A673 (cell line): Measurements from ENCODE around the gene POU2F2. TPM values are rescaled to one million over a fixed set of nuclear protein-coding genes. Genes with fewer than 3 reads are reported as not detected.

Experiments
- BruUV-seq: library from RNA; stranded (reverse); fragments of 400-500 nt; replicated peaks from 2 replicates; lab custom pipeline; 2021; lab: Mats Ljungman, UMichigan
- CTCF ChIA-PET: fragments of 300-600 bp; sonication (Branson Sonifier 250); formaldehyde crosslinking; loops from one replicate; lab custom pipeline; 2022; ENCODE audit warnings: antibody characterized with exemption; lab: Charles Lee
- POLR2A ChIA-PET: fragments of 300-600 bp; sonication (Branson Sonifier 250); formaldehyde crosslinking; loops from one replicate; lab custom pipeline; 2022; ENCODE audit warnings: antibody characterized with exemption; ENCODE audit not compliant: low non-redundant PET; lab: Charles Lee
- DNase-seq: peaks from one replicate; pipeline ENCODE4 v3.0.0-alpha.2; 2015; ENCODE audit warnings: low spot score
- H3K27ac ChIP-seq: fragments of 200-600 bp; sonication (generic); 2 replicates; pipeline ENCODE4 v1.5.1; 2016; ENCODE audit warnings: mixed run types, low read depth, mild to moderate bottlenecking, mixed read lengths, antibody characterized with exemption, low read length; ENCODE audit not compliant: poor library complexity, severe bottlenecking
- H3K27me3 ChIP-seq: fragments of 200-600 bp; sonication (generic); replicated peaks from 2 replicates; pipeline ENCODE4 v1.6.1; 2017; ENCODE audit warnings: mixed run types, low read depth, mild to moderate bottlenecking, mixed read lengths, antibody characterized with exemption, low read length; ENCODE audit not compliant: insufficient read depth, poor library complexity
- H3K36me3 ChIP-seq: fragments of 200-600 bp; sonication (generic); 2 replicates; pipeline ENCODE4 v1.6.1; 2016; ENCODE audit warnings: mixed run types, mild to moderate bottlenecking, mixed read lengths, antibody characterized with exemption, low read length; ENCODE audit not compliant: insufficient read depth, poor library complexity, severe bottlenecking
- H3K4me1 ChIP-seq: fragments of 200-600 bp; sonication (generic); 2 replicates; pipeline ENCODE4 v1.6.1; 2017; ENCODE audit warnings: mixed run types, mild to moderate bottlenecking, mixed read lengths, antibody characterized with exemption, low read length; ENCODE audit not compliant: insufficient read depth, poor library complexity, severe bottlenecking
- H3K4me3 ChIP-seq: fragments of 200-600 bp; sonication (generic); 2 replicates; pipeline ENCODE4 v1.5.1; 2016; ENCODE audit warnings: low read depth, mixed run types, mild to moderate bottlenecking, mixed read lengths, low read length; ENCODE audit not compliant: poor library complexity, severe bottlenecking
- H3K9me3 ChIP-seq: fragments of 200-600 bp; sonication (generic); 2 replicates; pipeline ENCODE4 v1.6.1; 2016; ENCODE audit warnings: mixed run types, low read depth, mild to moderate bottlenecking, mixed read lengths, antibody characterized with exemption, low read length; ENCODE audit not compliant: poor library complexity, severe bottlenecking
- EZH2 ChIP-seq: fragments of 200-600 bp; sonication (generic); IDR thresholded peaks from 2 replicates; pipeline ENCODE4 v1.6.1; 2017; ENCODE audit warnings: borderline replicate concordance, low read depth, mild to moderate bottlenecking, mixed read lengths, antibody characterized with exemption, low read length; ENCODE audit not compliant: poor library complexity, severe bottlenecking
- intact Hi-C: fragments of 100-400 bp; cut with micrococcal nuclease; formaldehyde crosslinking; loops from one replicate; pipeline ENCODE4 v1.10.0; 2022; ENCODE audit not compliant: unreplicated experiment
- total RNA-seq: library from RNA; stranded (reverse); gene quantifications from 2 replicates; pipeline ENCODE4 v1.2.3, GENCODE V29; 2021
- TF ChIP-seq, protein P1 (sequence below): fragments of 300-800, 200-600 bp; sonication (generic); conservative IDR thresholded peaks from 2 replicates; pipeline ENCODE4 v1.5.1; 2017; ENCODE audit warnings: low read depth, mild to moderate bottlenecking, antibody characterized with exemption, low read length, moderate library complexity, mixed read lengths

The POU2F2 gene
- total RNA-seq, 1 experiment from 2014 or later = 2.5 TPM

DNA sequence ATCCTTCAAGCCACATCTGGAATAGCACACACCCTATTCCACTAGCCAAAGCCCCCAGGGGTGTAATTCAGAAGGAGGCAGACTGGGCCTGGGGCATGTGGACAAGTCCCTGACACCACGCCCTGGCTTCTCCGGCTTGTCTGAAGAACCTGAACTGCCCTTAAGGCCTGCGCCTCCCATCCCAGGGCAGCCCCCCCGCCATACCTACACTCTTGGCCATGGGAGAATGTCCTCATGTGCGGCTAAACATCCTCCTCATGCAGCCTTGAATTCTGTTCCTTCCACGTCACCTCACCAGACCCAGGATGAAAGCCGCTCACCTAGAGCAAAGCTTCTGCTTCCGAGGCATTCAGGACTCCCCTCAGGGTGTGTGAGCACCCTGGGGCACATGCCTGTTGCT, 24.3 kb upstream of the POU2F2 start:
- TF ChIP-seq, protein P1, sequence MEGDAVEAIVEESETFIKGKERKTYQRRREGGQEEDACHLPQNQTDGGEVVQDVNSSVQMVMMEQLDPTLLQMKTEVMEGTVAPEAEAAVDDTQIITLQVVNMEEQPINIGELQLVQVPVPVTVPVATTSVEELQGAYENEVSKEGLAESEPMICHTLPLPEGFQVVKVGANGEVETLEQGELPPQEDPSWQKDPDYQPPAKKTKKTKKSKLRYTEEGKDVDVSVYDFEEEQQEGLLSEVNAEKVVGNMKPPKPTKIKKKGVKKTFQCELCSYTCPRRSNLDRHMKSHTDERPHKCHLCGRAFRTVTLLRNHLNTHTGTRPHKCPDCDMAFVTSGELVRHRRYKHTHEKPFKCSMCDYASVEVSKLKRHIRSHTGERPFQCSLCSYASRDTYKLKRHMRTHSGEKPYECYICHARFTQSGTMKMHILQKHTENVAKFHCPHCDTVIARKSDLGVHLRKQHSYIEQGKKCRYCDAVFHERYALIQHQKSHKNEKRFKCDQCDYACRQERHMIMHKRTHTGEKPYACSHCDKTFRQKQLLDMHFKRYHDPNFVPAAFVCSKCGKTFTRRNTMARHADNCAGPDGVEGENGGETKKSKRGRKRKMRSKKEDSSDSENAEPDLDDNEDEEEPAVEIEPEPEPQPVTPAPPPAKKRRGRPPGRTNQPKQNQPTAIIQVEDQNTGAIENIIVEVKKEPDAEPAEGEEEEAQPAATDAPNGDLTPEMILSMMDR = no peak
- TF ChIP-seq EZH2 = no peak
- no peak for DNase-seq
- H3K27ac ChIP-seq = no peak overlapping the region
- BruUV-seq = no TSS peak
- no peaks in the 10 kb centered on the region for H3K27me3 ChIP-seq
- POLR2A ChIA-PET = no interaction called here
- H3K36me3 ChIP-seq = no peaks in the 10 kb centered on the region
- H3K4me1 ChIP-seq = no peaks in the 10 kb centered on the region
- intact Hi-C loops = no loop called here
- CTCF ChIA-PET = no interaction called here
- H3K9me3 ChIP-seq = no peaks in the 10 kb centered on the region
- no peak overlapping the region for H3K4me3 ChIP-seq

DNA sequence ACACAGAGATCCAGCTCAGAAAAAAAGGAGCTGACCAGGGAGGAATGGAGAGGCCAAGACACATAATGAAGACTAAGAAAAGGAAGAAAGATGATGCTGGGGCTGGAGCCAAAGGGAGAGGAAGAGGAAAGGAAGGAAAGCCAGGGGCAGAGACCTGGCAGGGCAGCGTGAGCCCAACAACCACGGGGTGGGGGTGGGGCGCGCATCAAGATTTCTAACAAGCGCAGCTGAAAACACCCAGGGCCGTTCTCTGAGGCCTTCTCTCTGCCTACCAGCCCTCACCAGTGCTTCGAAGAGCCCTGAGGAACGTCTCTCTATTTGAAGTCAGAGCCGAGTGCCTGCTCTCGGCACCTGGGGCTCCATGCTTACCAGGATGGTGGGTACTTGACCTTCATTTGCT, 23.6 kb upstream of the POU2F2 start:
- no peak for DNase-seq
- Histone ChIP-seq H3K4me1 (no peaks in the 10 kb centered on the region), H3K36me3 (no peaks in the 10 kb centered on the region), H3K27me3 (no peaks in the 10 kb centered on the region), H3K9me3 (no peaks in the 10 kb centered on the region), H3K4me3 (no peak overlapping the region), H3K27ac (no peak overlapping the region)
- POLR2A ChIA-PET = no interaction called here
- intact Hi-C loops = no loop called here
- TF ChIP-seq, protein P1 = no peak
- no peak for TF ChIP-seq EZH2
- CTCF ChIA-PET = no interaction called here
- BruUV-seq = no TSS peak

DNA sequence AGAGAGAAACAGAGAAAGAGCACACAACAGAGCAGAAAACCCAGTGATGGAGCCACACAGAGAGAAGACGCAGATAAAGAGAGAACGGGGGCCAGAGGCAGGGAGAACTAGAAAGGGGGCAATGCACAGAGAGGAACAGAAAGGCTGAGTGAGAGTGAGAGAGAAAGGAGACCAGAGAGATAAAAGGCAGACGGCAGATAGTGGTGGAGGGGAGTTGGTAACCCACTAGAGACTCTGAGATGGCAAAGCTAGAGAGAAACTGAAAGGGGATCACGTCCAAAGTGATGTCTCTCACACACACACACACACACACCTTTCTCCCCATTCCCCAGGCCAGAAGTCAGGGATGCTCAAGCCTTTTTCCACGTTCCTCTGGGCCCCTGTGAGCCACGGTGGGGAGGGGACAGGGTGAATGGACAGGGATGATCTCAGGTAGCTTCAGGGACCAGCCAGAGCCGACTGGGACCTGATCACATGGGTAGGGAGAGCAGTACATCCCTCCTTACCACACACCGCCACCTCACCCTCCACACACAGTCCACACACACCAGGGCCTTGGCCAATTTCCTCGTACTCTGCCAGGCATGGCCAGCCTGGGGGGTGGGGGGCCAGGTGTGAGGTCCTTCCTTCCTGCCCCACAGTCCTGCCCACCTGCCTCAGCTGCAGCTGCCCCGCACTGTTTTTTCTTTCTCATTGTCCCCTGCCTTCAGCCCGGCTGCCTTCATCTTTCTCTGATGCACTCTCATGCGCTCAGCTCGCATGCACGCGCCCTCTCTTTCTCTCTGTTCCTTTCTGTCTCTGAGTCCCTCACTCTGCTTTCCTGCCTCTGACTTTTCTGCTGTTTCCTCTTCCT, 22.5 kb upstream of the POU2F2 start:
- H3K36me3 ChIP-seq = no peaks in the 10 kb centered on the region
- TF ChIP-seq, protein P1 = no peak
- TF ChIP-seq EZH2 = no peak
- no peak overlapping the region for H3K27ac ChIP-seq
- no TSS peak for BruUV-seq
- no peak overlapping the region for H3K4me3 ChIP-seq
- ChIA-PET POLR2A (no interaction called here), CTCF (interaction anchor here (0.7 kb wide), 1 partner anchor 190 kb away, joined by 4 read pairs; no protein-coding TSS in a partner anchor)
- intact Hi-C loops = no loop called here
- no peaks in the 10 kb centered on the region for H3K9me3 ChIP-seq
- H3K27me3 ChIP-seq = no peaks in the 10 kb centered on the region
- DNase-seq = no peak
- no peaks in the 10 kb centered on the region for H3K4me1 ChIP-seq
